ENCODE measurements around the gene SIK3.

DNA sequence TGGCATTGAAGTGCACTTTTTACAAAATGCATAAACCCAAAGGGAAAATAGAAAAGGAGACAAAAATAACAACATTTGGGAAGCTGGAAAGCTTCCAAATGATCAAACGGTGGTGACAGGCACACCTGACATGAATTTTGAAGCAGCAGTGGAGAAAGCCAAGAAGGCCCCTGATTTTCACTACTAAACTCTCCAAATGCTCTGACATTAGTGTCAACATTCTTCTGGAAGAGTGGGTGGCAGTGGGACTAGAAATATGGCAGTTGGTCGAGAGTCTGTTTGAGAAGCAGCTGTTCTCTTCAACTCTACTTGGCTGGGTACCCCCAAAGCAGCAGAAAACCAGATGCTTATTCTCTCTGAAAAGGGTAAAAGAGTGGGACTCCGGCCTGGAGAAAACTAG, 294.2 kb downstream of the SIK3 start:
- TF ChIP-seq CTCF (IDR thresholded peaks at IDR 0.05; ENCODE audit: insufficient read depth, low read length) (no peak), POLR2AphosphoS5 (IDR thresholded peaks at IDR 0.05; ENCODE audit: low read depth) (no peak)

Data from HL-60 (cell line).